GM19438 (cell line): ENCODE results near the gene DAPK3.

Experiments used
- ATAC-seq: cut with Tn5 transposase; IDR thresholded peaks from one replicate; pipeline ENCODE4 v1.9.1; 2021; ENCODE audit warnings: low read depth; ENCODE audit not compliant: unreplicated experiment

Gene DAPK3

GRCh38 chr19:3932931-3933810, 37.7 kb downstream of the DAPK3 start, which contains the start of gene NMRK2:
Gene NMRK2, plus strand, starts transcription at chr19:3933069. Its CDS starts 603 bp downstream, at chr19:3933672.
- ATAC-seq, result no peak

DNA sequence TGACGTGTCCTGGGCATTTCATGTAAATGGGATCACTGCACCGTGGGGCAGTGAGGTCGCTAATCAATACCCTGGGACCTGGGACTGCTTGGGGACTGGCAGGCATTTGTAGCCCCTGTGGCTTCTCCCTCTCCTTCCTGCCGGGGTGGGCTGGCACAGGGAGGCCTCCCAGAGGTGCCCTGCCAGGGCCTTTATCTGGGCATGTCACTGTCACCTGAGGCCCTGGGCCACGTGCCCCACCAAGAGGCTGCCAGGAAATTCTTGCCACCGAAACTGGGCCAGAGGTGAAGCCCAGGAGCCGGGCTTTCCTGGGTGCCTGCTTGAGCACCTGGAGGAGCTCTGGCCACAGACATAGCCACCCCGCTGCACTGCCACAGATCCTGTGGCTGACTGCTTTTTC, 39.9 kb downstream of the DAPK3 start:
- no peak for ATAC-seq

DNA sequence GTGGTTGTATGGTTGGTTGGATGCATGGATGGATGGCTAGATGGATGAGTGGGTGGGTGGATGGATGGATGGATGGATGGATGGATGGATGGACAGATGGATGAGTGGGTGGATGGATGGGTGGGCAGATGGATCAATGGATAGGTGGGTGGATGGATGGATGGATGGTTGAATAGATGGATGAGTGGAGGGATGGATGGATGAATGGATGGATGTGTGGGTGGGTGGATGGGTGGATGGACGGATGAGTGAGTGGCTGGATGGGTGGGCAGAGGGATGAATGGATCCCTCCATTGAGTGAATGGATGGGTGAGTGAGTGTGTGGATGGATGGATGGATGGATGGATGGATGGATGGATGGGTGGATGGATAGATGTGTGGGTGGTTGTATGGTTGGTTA, 47.0 kb downstream of the DAPK3 start:
- ATAC-seq, result no peak

DNA sequence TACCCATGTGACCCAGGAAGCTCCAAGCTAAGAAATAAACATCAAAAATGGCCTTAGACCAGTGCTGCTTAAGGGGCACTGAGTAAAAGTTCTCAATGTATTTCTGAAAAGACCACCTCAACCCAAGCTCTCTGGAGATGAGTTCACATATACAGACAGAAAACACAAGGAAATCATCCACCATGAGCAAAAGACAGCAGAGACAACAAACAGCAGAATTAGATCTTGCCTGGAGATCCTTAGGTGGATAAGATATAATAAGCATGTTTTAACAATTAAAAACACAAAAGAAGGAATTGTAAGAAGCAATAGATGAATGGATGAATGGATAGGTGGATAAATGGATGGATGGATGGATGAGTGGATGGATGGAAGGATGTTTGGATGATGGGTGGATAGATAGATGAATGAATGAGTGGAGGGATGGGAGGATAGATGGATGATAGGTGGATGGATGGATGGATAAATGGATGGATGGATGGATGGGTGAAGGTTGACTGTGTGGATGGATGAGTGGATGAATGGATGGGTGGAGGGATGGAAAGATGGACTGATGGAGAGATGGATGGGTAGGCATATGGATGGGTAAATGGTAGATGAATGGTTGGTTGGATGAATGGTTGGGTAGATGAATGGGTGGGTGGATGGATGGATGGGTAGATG, 47.7 kb downstream of the DAPK3 start:
- ATAC-seq, result no peak

DNA sequence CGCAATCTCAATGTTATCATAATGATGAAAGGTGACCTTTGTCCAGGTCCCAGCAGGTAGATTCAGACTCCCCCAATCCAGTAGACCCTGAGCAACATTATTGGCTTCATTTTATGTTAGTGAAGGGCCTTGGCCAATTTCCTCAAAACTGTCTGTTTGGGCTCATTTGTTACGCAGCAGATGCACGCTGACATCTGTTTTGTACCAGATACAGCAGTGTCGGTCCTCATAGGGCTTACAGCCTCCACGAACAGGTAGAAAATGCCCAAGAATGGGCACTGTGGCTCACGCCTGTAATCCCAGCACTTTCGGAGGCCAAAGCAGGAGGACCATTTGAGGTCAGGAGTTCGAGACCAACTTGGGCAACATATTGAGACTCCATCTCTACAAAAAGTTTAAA, 51.1 kb downstream of the DAPK3 start:
- ATAC-seq, result no peak

DNA sequence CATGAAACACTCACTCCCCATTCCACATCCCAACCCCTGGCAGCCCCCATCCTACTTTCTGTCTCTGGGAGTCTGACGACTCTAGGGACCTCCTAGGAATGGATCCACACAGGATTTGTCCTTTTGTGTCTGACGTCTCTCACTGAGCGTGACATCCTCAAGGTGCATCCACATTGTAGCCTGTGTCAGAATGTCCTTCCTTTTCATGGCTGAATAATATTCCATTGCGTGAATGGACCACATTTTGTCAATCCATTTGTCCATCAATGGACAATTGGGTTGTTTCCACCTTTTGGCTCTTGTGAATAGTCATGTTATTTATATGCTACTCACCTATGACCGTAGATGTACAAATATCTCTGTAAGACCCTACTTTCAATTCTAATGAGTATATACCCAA, 54.9 kb downstream of the DAPK3 start:
- ATAC-seq, result no peak

GRCh38 chr19:3914199-3914598, 56.7 kb downstream of the DAPK3 start:
- no peak for ATAC-seq

DNA sequence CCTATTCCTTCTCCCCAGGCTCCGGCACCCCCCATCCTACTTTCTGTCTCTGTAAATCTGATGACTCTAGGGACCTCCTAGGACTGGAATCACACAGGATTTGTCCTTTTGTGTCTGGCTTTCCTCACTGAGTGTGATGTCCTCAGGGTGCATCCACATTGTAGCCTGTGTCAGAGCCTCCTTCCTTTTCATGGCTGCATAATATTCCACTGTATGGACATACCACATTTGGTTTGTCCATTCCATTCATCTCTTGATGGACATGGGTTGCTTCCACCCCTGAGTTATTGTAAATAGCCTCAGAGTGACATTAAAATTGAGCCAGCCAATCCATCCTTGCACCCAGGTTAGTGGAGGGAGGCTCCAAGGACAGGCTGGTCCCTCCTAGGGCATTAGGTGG, 60.8 kb downstream of the DAPK3 start:
- ATAC-seq, result no peak
